Endothelial cell of umbilical vein (primary cell): ENCODE measurements around the gene SNX30. TPM values are rescaled to one million over a fixed set of nuclear protein-coding genes. Genes with fewer than 3 reads are reported as not detected.

Experiments used
- BruUV-seq: library from RNA; stranded (reverse); fragments of 400-500 nt; replicated peaks from 2 replicates; lab custom pipeline; 2021; lab: Mats Ljungman, UMichigan
- CTCF ChIA-PET: fragments of 300-600, 350-600 bp; sonication (Branson Sonifier 250); formaldehyde crosslinking; loops from one replicate; lab custom pipeline; 2021; ENCODE audit warnings: antibody characterized with exemption, inconsistent platforms; lab: Charles Lee
- POLR2A ChIA-PET: fragments of 300-600, 350-600 bp; sonication (Branson Sonifier 250); formaldehyde crosslinking; loops from one replicate; lab custom pipeline; 2021; ENCODE audit warnings: antibody characterized with exemption, inconsistent platforms; lab: Charles Lee
- DNase-seq: peaks from one replicate; pipeline ENCODE4 v3.0.0-alpha.2; 2011; ENCODE audit warnings: low read depth, low spot score
- FAIRE-seq: peaks from 2 replicates; lab custom pipeline; 2011; peaks lifted over from hg19 to GRCh38; lab: Jason Lieb, UNC
- H2AFZ ChIP-seq: 2 replicates; pipeline ENCODE4 v1.6.0; 2012; ENCODE audit warnings: low read depth, low read length, control low read depth, inconsistent platforms
- H3K27ac ChIP-seq: 2 replicates; pipeline ENCODE4 v1.5.1; 2011; ENCODE audit warnings: low read depth, mild to moderate bottlenecking, control low read depth, low read length, moderate library complexity; ENCODE audit not compliant: insufficient read depth
- H3K27me3 ChIP-seq, 2 experiments: 2 replicates each; pipeline versions ENCODE4 v1.6.0 to v1.6.1; 2011; ENCODE audit warnings: low read length in 2 of 2, mixed read lengths in 1 of 2; ENCODE audit not compliant: control insufficient read depth in 2 of 2, insufficient read depth in 2 of 2
- H3K36me3 ChIP-seq, 2 experiments: 2 replicates in 1 of 2; 3 replicates in 1 of 2; pipeline ENCODE4 v1.5.1; 2011; ENCODE audit warnings: low read length in 2 of 2, mild to moderate bottlenecking in 1 of 2, moderate library complexity in 1 of 2; ENCODE audit not compliant: control insufficient read depth in 2 of 2, insufficient read depth in 2 of 2; ENCODE audit errors: extremely low read depth in 1 of 2
- H3K4me1 ChIP-seq: 3 replicates; pipeline ENCODE4 v1.5.1; 2011; ENCODE audit warnings: mild to moderate bottlenecking, low read length; ENCODE audit not compliant: control insufficient read depth, insufficient read depth; ENCODE audit errors: extremely low read depth
- H3K4me2 ChIP-seq: 2 replicates; pipeline ENCODE4 v1.6.1; 2011; ENCODE audit warnings: low read length, control low read depth, mixed read lengths; ENCODE audit not compliant: insufficient read depth
- H3K4me3 ChIP-seq, 3 experiments: fragments of 200-600 bp in 1 of 3; sonication (generic), shearing (Covaris generic) in 1 of 3; replicated peaks in 1 of 3; 2 replicates each; pipeline ENCODE4 v1.5.1; 2011 to 2016; ENCODE audit warnings: control low read depth in 3 of 3, low read length in 3 of 3, mild to moderate bottlenecking in 2 of 3, inconsistent platforms in 1 of 3, low read depth in 1 of 3, moderate library complexity in 1 of 3; ENCODE audit not compliant: insufficient read depth in 1 of 3
- H3K79me2 ChIP-seq: 2 replicates; pipeline ENCODE4 v1.6.0; 2012; ENCODE audit warnings: low read length, inconsistent platforms; ENCODE audit not compliant: control insufficient read depth, insufficient read depth
- H3K9ac ChIP-seq: replicated peaks from 2 replicates; pipeline ENCODE3; 2011; ENCODE audit warnings: low read length, control low read depth; ENCODE audit not compliant: insufficient read depth; ENCODE audit errors: extremely low read depth
- H3K9me1 ChIP-seq: replicated peaks from 3 replicates; pipeline ENCODE4 v1.6.0; 2011; ENCODE audit warnings: mild to moderate bottlenecking, low read length; ENCODE audit not compliant: control insufficient read depth, insufficient read depth; ENCODE audit errors: extremely low read depth
- H3K9me3 ChIP-seq: replicated peaks from 2 replicates; pipeline ENCODE4 v1.5.1; 2012; ENCODE audit warnings: low read length, inconsistent platforms; ENCODE audit not compliant: control insufficient read depth, insufficient read depth
- H4K20me1 ChIP-seq: replicated peaks from 2 replicates; pipeline ENCODE3; 2011; ENCODE audit warnings: mild to moderate bottlenecking, low read length; ENCODE audit not compliant: control insufficient read depth, insufficient read depth; ENCODE audit errors: extremely low read depth
- CTCF ChIP-seq, 2 donors: IDR thresholded peaks; 1 replicate in 1 of 2; 2 replicates in 1 of 2; pipeline ENCODE4 v1.5.1; 2011; ENCODE audit warnings: low read length in 2 of 2, mild to moderate bottlenecking in 2 of 2, moderate library complexity in 2 of 2, control low read depth in 1 of 2, inconsistent platforms in 1 of 2, low read depth in 1 of 2; ENCODE audit not compliant: insufficient read depth in 1 of 2; ENCODE audit errors: extremely low read depth in 1 of 2
- EZH2 ChIP-seq: IDR thresholded peaks from 2 replicates; pipeline ENCODE4 v1.6.1; 2012; ENCODE audit warnings: borderline replicate concordance, low read depth, mild to moderate bottlenecking, moderate library complexity, low read length, inconsistent platforms; ENCODE audit not compliant: severe bottlenecking
- FOS ChIP-seq: IDR thresholded peaks from 2 replicates; pipeline ENCODE4 v1.6.1; 2011; ENCODE audit warnings: mild to moderate bottlenecking, low read length, moderate library complexity, borderline replicate concordance; ENCODE audit not compliant: insufficient read depth
- GATA2 ChIP-seq: IDR thresholded peaks from 2 replicates; pipeline ENCODE4 v1.7.0; 2011; ENCODE audit warnings: low read depth, mild to moderate bottlenecking, moderate library complexity, mixed read lengths, low read length; ENCODE audit not compliant: insufficient read length, insufficient read depth
- JUN ChIP-seq: IDR thresholded peaks from 2 replicates; pipeline ENCODE4 v1.6.1; 2011; ENCODE audit warnings: borderline replicate concordance, low read depth; ENCODE audit not compliant: insufficient read length, insufficient read depth
- MAX ChIP-seq: IDR thresholded peaks from 2 replicates; pipeline ENCODE4 v1.6.1; 2011; ENCODE audit not compliant: insufficient read depth, insufficient read length
- MYC ChIP-seq: IDR thresholded peaks from one replicate; pipeline ENCODE4 v1.6.1; 2011; ENCODE audit warnings: mild to moderate bottlenecking, low read depth, low read length
- POLR2A ChIP-seq: IDR thresholded peaks from 2 replicates; pipeline ENCODE4 v1.6.1; 2012; ENCODE audit warnings: low read depth, mild to moderate bottlenecking, control low read depth, low read length
- POLR2AphosphoS5 ChIP-seq: IDR thresholded peaks from 2 replicates; pipeline ENCODE4 v1.6.1; 2012; ENCODE audit warnings: low read depth, mild to moderate bottlenecking, control low read depth, low read length, moderate library complexity; ENCODE audit not compliant: insufficient read depth
- dilution Hi-C: fragments of 300-500 bp; cut with MboI; formaldehyde crosslinking; loops from one replicate; pipeline ENCODE4 v1.15.0; 2019; ENCODE audit warnings: low sequenced_read_pairs; ENCODE audit not compliant: extremely low pct_ligation_motif_present
- intact Hi-C: fragments of 100-400 bp; cut with micrococcal nuclease; formaldehyde crosslinking; loops from one replicate; pipeline ENCODE4 v1.10.0; 2022
- polyA plus RNA-seq, 4 experiments: library from polyadenylated mRNA; depleted of rRNA in 3 of 4; stranded (reverse) in 3 of 4; unstranded in 1 of 4; fragments of >200 nt; gene quantifications; 2 replicates each; pipeline versions ENCODE4 v1.2.1 to v1.2.3, GENCODE V29; 2011 to 2012; ENCODE audit warnings: missing spikeins in 1 of 4
- total RNA-seq: library from RNA; stranded (reverse); gene quantifications from 2 replicates; pipeline ENCODE4 v1.2.3, GENCODE V29; 2021

Gene SNX30
- total and polyA plus RNA-seq, 2 donors (not counting 3 experiments of a cell fraction or from before 2014, with no cell fraction given), result 2.8 to 6.3 TPM

GRCh38 chr9:112711050-112711689 lies 39.4 kb upstream of the SNX30 start:
- no peak overlapping the region for H3K27ac ChIP-seq
- no peaks in the 10 kb centered on the region for H4K20me1 ChIP-seq
- H3K9me3 ChIP-seq, result no peaks in the 10 kb centered on the region
- H2AFZ ChIP-seq, result no peak overlapping the region
- H3K9ac ChIP-seq, result no peak overlapping the region
- no peak overlapping the region for H3K4me3 ChIP-seq
- FAIRE-seq, result peak; percentile 70
- peaks cover 0 to 2% of the 10 kb centered on the region in 2 experiments for H3K36me3 ChIP-seq
- TF ChIP-seq CTCF (IDR thresholded peaks at IDR 0.05; ENCODE audit: extremely low read depth in 1 of 2, insufficient read depth in 1 of 2, low read depth in 1 of 2, low read length in 2 of 2) (peak; percentile 42 to 48), POLR2AphosphoS5 (no peak)
- peaks cover 13% of the 10 kb centered on the region for H3K79me2 ChIP-seq
- ChIA-PET CTCF (interaction anchor here (0.8 to 2.2 kb wide), 5 partner anchors 192 to 598 kb away, joined by 3 to 13 read pairs (median 6); partner anchors contain the start of gene HSDL2), POLR2A (interaction anchor here (0.5 kb wide), 1 partner anchor 96 kb away, joined by 3 read pairs; no protein-coding TSS in a partner anchor)
- intact Hi-C loops, result loop anchor here (2.0 kb wide), 1 partner anchor 624 kb away; no protein-coding TSS in a partner anchor
- dilution Hi-C loops, result no loop called here
- H3K27me3 ChIP-seq, result no peaks in the 10 kb centered on the region
- peak; percentile 40 for DNase-seq
- no peaks in the 10 kb centered on the region for H3K9me1 ChIP-seq
- H3K4me1 ChIP-seq, result no peaks in the 10 kb centered on the region
- BruUV-seq, result no TSS peak
- H3K4me2 ChIP-seq, result no peak overlapping the region

DNA sequence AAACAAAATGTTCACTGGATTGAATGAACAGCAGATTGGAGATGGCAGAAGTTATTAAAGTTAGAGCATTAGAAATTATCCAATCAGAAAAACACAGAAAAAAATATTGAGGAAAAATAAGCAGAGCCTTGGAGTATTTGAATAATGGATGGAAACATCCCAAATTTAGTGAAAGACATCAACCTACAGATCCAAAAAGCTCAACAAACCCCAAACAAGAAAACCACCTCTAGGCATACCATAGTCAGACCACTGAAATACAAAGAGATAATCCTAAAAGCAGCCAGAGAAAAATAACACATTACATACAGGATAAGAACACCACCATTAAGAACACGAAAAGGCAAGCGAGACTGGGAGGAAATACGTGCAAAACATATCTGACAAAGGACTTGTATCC lies 37.9 kb upstream of the SNX30 start:
- H4K20me1 ChIP-seq, result no peaks in the 10 kb centered on the region
- no TSS peak for BruUV-seq
- H3K9me3 ChIP-seq, result no peaks in the 10 kb centered on the region
- H3K79me2 ChIP-seq, result peaks cover 18% of the 10 kb centered on the region
- ChIA-PET CTCF (interaction anchor here (0.9 to 2.2 kb wide), 4 partner anchors 80 to 346 kb away, joined by 3 to 13 read pairs (median 3); partner anchors contain the start of gene KIAA1958), POLR2A (interaction anchor here (0.5 kb wide), 1 partner anchor 1152 kb away, joined by 4 read pairs; no protein-coding TSS in a partner anchor)
- no peak overlapping the region for H2AFZ ChIP-seq
- intact Hi-C loops, result no loop called here
- peaks cover 0 to 2% of the 10 kb centered on the region in 2 experiments for H3K36me3 ChIP-seq
- TF ChIP-seq POLR2A (no peak), MAX (no peak), GATA2 (no peak), FOS (no peak), MYC (no peak), POLR2AphosphoS5 (no peak), EZH2 (no peak), JUN (no peak), CTCF (IDR thresholded peaks at IDR 0.05; ENCODE audit: extremely low read depth in 1 of 2, insufficient read depth in 1 of 2, low read depth in 1 of 2, low read length in 2 of 2) (no peak)
- H3K9me1 ChIP-seq, result no peaks in the 10 kb centered on the region
- no peak overlapping the region for H3K4me2 ChIP-seq
- H3K27ac ChIP-seq, result no peak overlapping the region
- no peak overlapping the region for H3K9ac ChIP-seq
- no peak overlapping the region for H3K4me3 ChIP-seq
- FAIRE-seq, result no peak
- no peaks in the 10 kb centered on the region for H3K27me3 ChIP-seq
- DNase-seq, result no peak
- peaks cover 7% of the 10 kb centered on the region for H3K4me1 ChIP-seq
- dilution Hi-C loops, result no loop called here
